ENCODE data around the gene TTC7B. TPM values are rescaled to one million over a fixed set of nuclear protein-coding genes. Genes with fewer than 3 reads are reported as not detected.

The TTC7B gene
- total and polyA plus RNA-seq, 2 donors (not counting 1 experiment from before 2014, with no cell fraction given) = 0.36 to 3.2 TPM

- no peaks in the 10 kb centered on the region for H3K79me2 ChIP-seq (ENCODE audit: control insufficient read depth, insufficient read depth, low read length)
- no peak for TF ChIP-seq CTCF (IDR thresholded peaks at IDR 0.05)
- no peak for TF ChIP-seq EZH2 (IDR thresholded peaks at IDR 0.05; ENCODE audit: borderline replicate concordance, insufficient read depth, low read depth, low read length, poor library complexity, severe bottlenecking)
- H3K27me3 ChIP-seq (replicated peaks in 1 of 4; ENCODE audit: control extremely low read depth in 1 of 4, control insufficient read depth in 3 of 4, insufficient read depth in 4 of 4, low read length in 3 of 4) = no peaks in the 10 kb centered on the region
- ATAC-seq (ENCODE audit: low read depth) (no peak), DNase-seq (no peak)
- H3K9ac ChIP-seq (ENCODE audit: low read length) = no peak overlapping the region
- no peaks in the 10 kb centered on the region for H3K36me3 ChIP-seq (replicated peaks in 1 of 2; ENCODE audit: control extremely low read depth in 1 of 2, control insufficient read depth in 1 of 2, extremely low read depth in 1 of 2, insufficient read depth in 2 of 2, low read length in 1 of 2)
- 90% methylated on average over 10 of the region's 10 CpGs for WGBS (ENCODE audit: insufficient coverage)
- H3K27ac ChIP-seq (ENCODE audit: low read length in 2 of 2) = no peak overlapping the region
- Mint-ChIP-seq H3K27ac (no peak overlapping the region), H3K9me3 (ENCODE audit: insufficient read depth) (no peaks in the 10 kb centered on the region), H3K4me1 (no peaks in the 10 kb centered on the region), H3K4me3 (no peak overlapping the region), H3K27me3 (peaks cover 6% of the 10 kb centered on the region)
- ChIA-PET CTCF (interaction anchor here (0.7 to 1.0 kb wide), 2 partner anchors 134 to 151 kb away, joined by 3 read pairs; no protein-coding TSS in a partner anchor), POLR2A (no interaction called here)
- intact Hi-C loops (cut with micrococcal nuclease) = no loop called here
- H3K4me1 ChIP-seq (ENCODE audit: control insufficient read depth in 2 of 2, insufficient read depth in 2 of 2, low read length in 2 of 2) = no peaks in the 10 kb centered on the region
- H2AFZ ChIP-seq (ENCODE audit: insufficient read depth, low read depth, low read length, poor library complexity, severe bottlenecking) = no peak overlapping the region
- H3K4me3 ChIP-seq (ENCODE audit: control extremely low read depth in 1 of 5, extremely low read depth in 1 of 5, insufficient read depth in 1 of 5, low read depth in 2 of 5, low read length in 4 of 5) = no peak overlapping the region
- H3K4me2 ChIP-seq (replicated peaks; ENCODE audit: low read depth, low read length, poor library complexity, severe bottlenecking) = no peak overlapping the region
- H4K20me1 ChIP-seq (ENCODE audit: control insufficient read depth, insufficient read depth, low read length, poor library complexity, severe bottlenecking) = no peaks in the 10 kb centered on the region
- peaks cover 0 to 8% (median 0%) of the 10 kb centered on the region in 3 donors for H3K9me3 ChIP-seq (ENCODE audit: control extremely low read depth in 1 of 3, control insufficient read depth in 2 of 3, insufficient read depth in 1 of 3, low read length in 2 of 3)
These were observed 296.8 kb downstream of the TTC7B start for GRCh38 chr14:90519262-90519920.

DNA sequence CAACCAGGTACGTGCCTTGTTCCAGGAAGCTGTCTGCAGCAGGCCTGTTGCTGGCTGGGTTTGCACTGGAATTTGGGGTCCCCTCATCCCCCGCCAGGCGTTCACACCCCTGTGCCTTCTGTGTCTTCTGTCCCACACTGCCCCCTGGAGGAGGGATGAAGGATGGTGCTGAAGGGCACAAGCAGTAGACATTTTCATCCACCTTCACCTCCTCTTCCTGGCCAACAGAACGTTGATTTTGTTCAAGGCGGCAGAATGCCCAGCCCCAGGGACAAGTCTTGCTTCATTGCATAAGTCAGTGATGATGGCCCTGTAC is 297.3 kb downstream of the TTC7B start:
- Histone ChIP-seq H3K9me3 (ENCODE audit: control extremely low read depth in 1 of 3, control insufficient read depth in 2 of 3, insufficient read depth in 1 of 3, low read length in 2 of 3) (peaks cover 0 to 5% (median 0%) of the 10 kb centered on the region in 3 donors), H3K9ac (ENCODE audit: low read length) (no peak overlapping the region), H3K79me2 (ENCODE audit: control insufficient read depth, insufficient read depth, low read length) (no peaks in the 10 kb centered on the region), H3K27ac (ENCODE audit: low read length in 2 of 2) (no peak overlapping the region), H2AFZ (ENCODE audit: insufficient read depth, low read depth, low read length, poor library complexity, severe bottlenecking) (no peak overlapping the region), H3K27me3 (replicated peaks in 1 of 4; ENCODE audit: control extremely low read depth in 1 of 4, control insufficient read depth in 3 of 4, insufficient read depth in 4 of 4, low read length in 3 of 4) (no peaks in the 10 kb centered on the region), H3K4me3 (ENCODE audit: control extremely low read depth in 1 of 5, extremely low read depth in 1 of 5, insufficient read depth in 1 of 5, low read depth in 2 of 5, low read length in 4 of 5) (no peak overlapping the region), H4K20me1 (ENCODE audit: control insufficient read depth, insufficient read depth, low read length, poor library complexity, severe bottlenecking) (no peaks in the 10 kb centered on the region), H3K4me1 (ENCODE audit: control insufficient read depth in 2 of 2, insufficient read depth in 2 of 2, low read length in 2 of 2) (no peaks in the 10 kb centered on the region), H3K4me2 (replicated peaks; ENCODE audit: low read depth, low read length, poor library complexity, severe bottlenecking) (no peak overlapping the region), H3K36me3 (replicated peaks in 1 of 2; ENCODE audit: control extremely low read depth in 1 of 2, control insufficient read depth in 1 of 2, extremely low read depth in 1 of 2, insufficient read depth in 2 of 2, low read length in 1 of 2) (no peaks in the 10 kb centered on the region)
- Mint-ChIP-seq H3K4me1 (no peaks in the 10 kb centered on the region), H3K4me3 (no peak overlapping the region), H3K27me3 (peaks cover 6% of the 10 kb centered on the region), H3K27ac (no peak overlapping the region), H3K9me3 (ENCODE audit: insufficient read depth) (no peaks in the 10 kb centered on the region)
- ChIA-PET CTCF (interaction anchor here (0.7 to 1.7 kb wide), 4 partner anchors 134 to 580 kb away, joined by 3 to 5 read pairs (median 3); no protein-coding TSS in a partner anchor), POLR2A (no interaction called here)
- ATAC-seq (ENCODE audit: low read depth) (peak; percentile 36), DNase-seq (peak; percentile 45)
- intact Hi-C loops (cut with micrococcal nuclease) = no loop called here
- TF ChIP-seq EZH2 (IDR thresholded peaks at IDR 0.05; ENCODE audit: borderline replicate concordance, insufficient read depth, low read depth, low read length, poor library complexity, severe bottlenecking) (no peak), CTCF (IDR thresholded peaks at IDR 0.05) (peak; percentile 59)
- 50% methylated on average over 3 of the region's 5 CpGs for WGBS (ENCODE audit: insufficient coverage)
